Spleen (tissue), 7 donors: Measurements from ENCODE around the gene MXRA8.

Experiments
- CTCF ChIP-seq, 11 experiments: fragments of 200-600 bp in 7 of 11; fragments of 450-650 bp in 4 of 11; sonication (generic) in 4 of 11; IDR thresholded peaks in 8 of 11; conservative IDR thresholded peaks in 3 of 11; 1 replicate in 7 of 11; 2 replicates in 4 of 11; pipeline versions ENCODE4 v1.4.0 to v1.8.0; 2016 to 2021; ENCODE audit warnings: antibody characterized with exemption in 11 of 11, inconsistent platforms in 4 of 11, mild to moderate bottlenecking in 1 of 11
- POLR2A ChIP-seq, 3 donors: fragments of 450-650 bp; IDR thresholded peaks; one replicate each; pipeline ENCODE4 v1.5.1; 2017; ENCODE audit warnings: antibody characterized with exemption in 3 of 3, mild to moderate bottlenecking in 1 of 3
- donor health status: DM: no; HTN: no; CAD: no; lungs with moderate emphysema.
- donor health status: DM: no; HTN: no; CAD: no.
- donor health status: DM: no; HTN: no; CAD: no.

GRCh38 chr1:1342584-1343115 lies 15.7 kb downstream of the MXRA8 start:
- TF ChIP-seq CTCF (IDR thresholded peaks at IDR 0.05 in 8 of 11, conservative IDR thresholded peaks at IDR 0.05 in 3 of 11) (no peak), POLR2A (IDR thresholded peaks at IDR 0.05) (no peak)
